Measurements from ENCODE around the gene GRAMD2A. TPM values are rescaled to one million over a fixed set of nuclear protein-coding genes. Genes with fewer than 3 reads are reported as not detected.

Gene GRAMD2A
- total RNA-seq, 1 experiment from 2014 or later = 1.3 TPM

GRCh38 chr15:72235298-72235697 is 37.7 kb upstream of the GRAMD2A start:
- Histone ChIP-seq H3T11ph (ENCODE audit: low read length) (no peak overlapping the region), H3K27ac (ENCODE audit: insufficient read length, low read depth, low read length) (no peak overlapping the region), H4K20me1 (ENCODE audit: control insufficient read depth, insufficient read depth, insufficient read length) (no peaks in the 10 kb centered on the region), H3K4me2 (ENCODE audit: insufficient read depth, insufficient read length, low read length) (no peak overlapping the region), H3K23ac (ENCODE audit: insufficient read length, low read depth, low read length) (no peak overlapping the region), H2BK12ac (ENCODE audit: insufficient read length, low read depth, low read length) (no peak overlapping the region), H2AFZ (ENCODE audit: low read length) (no peak overlapping the region), H3K4me1 (ENCODE audit: insufficient read depth, low read length) (peaks cover 13% of the 10 kb centered on the region; the same call in 1 of the 2 replicates), H4K8ac (replicated peaks; ENCODE audit: insufficient read length, low read depth, low read length) (no peak overlapping the region), H3K14ac (ENCODE audit: insufficient read depth, low read length) (no peak overlapping the region), H4K5ac (ENCODE audit: insufficient read length, low read depth, low read length) (no peak overlapping the region), H4K91ac (ENCODE audit: insufficient read length, low read depth, low read length) (no peak overlapping the region), H3K27me3 (ENCODE audit: insufficient read depth, low read length) (no peaks in the 10 kb centered on the region; the same call in 1 of the 2 replicates), H2BK5ac (ENCODE audit: insufficient read length, low read length) (no peak overlapping the region), H3K79me2 (ENCODE audit: insufficient read depth, low read length) (peaks cover 4% of the 10 kb centered on the region; the same call in 1 of the 2 replicates), H2BK20ac (ENCODE audit: low read depth, low read length, poor library complexity, severe bottlenecking) (no peak overlapping the region), H2AK5ac (ENCODE audit: insufficient read length, low read length) (no peak overlapping the region), H3K56ac (ENCODE audit: insufficient read length, low read depth, low read length) (no peak overlapping the region), H3K79me1 (ENCODE audit: insufficient read depth, low read depth, low read length, poor library complexity, severe bottlenecking) (no peaks in the 10 kb centered on the region), H2BK15ac (ENCODE audit: low read depth, low read length) (no peak overlapping the region), H3K4ac (ENCODE audit: low read depth, low read length) (no peak overlapping the region), H3K23me2 (ENCODE audit: insufficient read length, low read depth, low read length, poor library complexity, severe bottlenecking) (peaks cover 7% of the 10 kb centered on the region), H3K18ac (ENCODE audit: insufficient read length, low read depth, low read length) (no peak overlapping the region), H3K9ac (ENCODE audit: extremely low read depth, insufficient read length, low read length) (no peak overlapping the region), H3K9me3 (ENCODE audit: control insufficient read depth, low read depth, low read length) (no peaks in the 10 kb centered on the region), H2BK120ac (ENCODE audit: low read depth, low read length, poor library complexity, severe bottlenecking) (no peak overlapping the region)
- Mint-ChIP-seq H3K27ac (no peak overlapping the region), H3K4me1 (peaks cover 19 to 23% of the 10 kb centered on the region in 2 experiments), H3K36me3 (ENCODE audit: insufficient read depth in 1 of 3, low read depth in 3 of 3) (peaks cover 6 to 10% (median 6%) of the 10 kb centered on the region in 3 experiments; a peak in 6 of 7 replicates), H3K9me3 (no peaks in the 10 kb centered on the region), H3K27me3 (ENCODE audit: low read depth) (peaks cover 82% of the 10 kb centered on the region), H3K4me3 (no peak overlapping the region)
- no CpG with 5 or more reads among the region's 4 CpGs for WGBS (ENCODE audit: extremely low coverage, insufficient read length, low lambda C conversion rate)
- TF ChIP-seq, protein P1, sequence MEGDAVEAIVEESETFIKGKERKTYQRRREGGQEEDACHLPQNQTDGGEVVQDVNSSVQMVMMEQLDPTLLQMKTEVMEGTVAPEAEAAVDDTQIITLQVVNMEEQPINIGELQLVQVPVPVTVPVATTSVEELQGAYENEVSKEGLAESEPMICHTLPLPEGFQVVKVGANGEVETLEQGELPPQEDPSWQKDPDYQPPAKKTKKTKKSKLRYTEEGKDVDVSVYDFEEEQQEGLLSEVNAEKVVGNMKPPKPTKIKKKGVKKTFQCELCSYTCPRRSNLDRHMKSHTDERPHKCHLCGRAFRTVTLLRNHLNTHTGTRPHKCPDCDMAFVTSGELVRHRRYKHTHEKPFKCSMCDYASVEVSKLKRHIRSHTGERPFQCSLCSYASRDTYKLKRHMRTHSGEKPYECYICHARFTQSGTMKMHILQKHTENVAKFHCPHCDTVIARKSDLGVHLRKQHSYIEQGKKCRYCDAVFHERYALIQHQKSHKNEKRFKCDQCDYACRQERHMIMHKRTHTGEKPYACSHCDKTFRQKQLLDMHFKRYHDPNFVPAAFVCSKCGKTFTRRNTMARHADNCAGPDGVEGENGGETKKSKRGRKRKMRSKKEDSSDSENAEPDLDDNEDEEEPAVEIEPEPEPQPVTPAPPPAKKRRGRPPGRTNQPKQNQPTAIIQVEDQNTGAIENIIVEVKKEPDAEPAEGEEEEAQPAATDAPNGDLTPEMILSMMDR (conservative IDR thresholded peaks at IDR 0.05) = no peak
- no peak for DNase-seq
